ENCODE data around the gene PEPD. TPM values are rescaled to one million over a fixed set of nuclear protein-coding genes. Genes with fewer than 3 reads are reported as not detected.

PEPD gene
- total and polyA plus RNA-seq, 3 experiments from 2014 or later: 47.9 to 109 (median 49.0) TPM

- H3K36me3 Mint-ChIP-seq: no peaks in the 10 kb centered on the region
Measured at GRCh38 chr19:33522371-33522662, 726 bp upstream of the PEPD start.

GRCh38 chr19:33520844-33521479 is 629 bp downstream of the PEPD start:
- DNase-seq: no peak
- H3K36me3 ChIP-seq (ENCODE audit: insufficient read depth, low read length): no peaks in the 10 kb centered on the region
- H3K9me3 ChIP-seq (ENCODE audit: low read length): no peaks in the 10 kb centered on the region
- Mint-ChIP-seq H3K27me3 (peaks cover 0 to 2% of the 10 kb centered on the region in 2 donors), H3K27ac (peak overlapping the region; percentile 17 to 86 (median 69)), H3K4me1 (peaks cover 17 to 41% (median 20%) of the 10 kb centered on the region in 3 donors), H3K4me3 (peak overlapping the region; percentile 69 to 95 (median 83)), H3K9me3 (no peaks in the 10 kb centered on the region), H3K36me3 (no peaks in the 10 kb centered on the region)
- no peak overlapping the region for H3K27ac ChIP-seq (ENCODE audit: low read depth, low read length)
- CTCF ChIA-PET: no interaction called here
- H3K4me3 ChIP-seq (ENCODE audit: low read length): peak overlapping the region; percentile 86
- peaks cover 21% of the 10 kb centered on the region for H3K4me1 ChIP-seq (ENCODE audit: insufficient read depth, low read length)
- POLR2A ChIA-PET: no interaction called here
- no peaks in the 10 kb centered on the region for H3K27me3 ChIP-seq (ENCODE audit: insufficient read depth, low read length, poor library complexity, severe bottlenecking)

More at GRCh38 chr19:33522371-33522662, 726 bp upstream of the PEPD start:
- Histone ChIP-seq H3K4me1 (ENCODE audit: insufficient read depth, low read length) (peaks cover 21% of the 10 kb centered on the region), H3K4me3 (ENCODE audit: low read length) (peak overlapping the region; percentile 86), H3K9me3 (ENCODE audit: low read length) (no peaks in the 10 kb centered on the region), H3K27me3 (ENCODE audit: insufficient read depth, low read length, poor library complexity, severe bottlenecking) (no peaks in the 10 kb centered on the region), H3K27ac (ENCODE audit: low read depth, low read length) (no peak overlapping the region), H3K36me3 (ENCODE audit: insufficient read depth, low read length) (no peaks in the 10 kb centered on the region)
- H3K27ac Mint-ChIP-seq: peak overlapping the region in 6 of 8 donors; percentile 51 to 90 (median 86)
- ChIA-PET CTCF (no interaction called here), POLR2A (no interaction called here)
- peak overlapping the region; percentile 76 to 95 (median 91) for H3K4me3 Mint-ChIP-seq
- H3K9me3 Mint-ChIP-seq: no peaks in the 10 kb centered on the region
- no peak for DNase-seq
- H3K4me1 Mint-ChIP-seq: peaks cover 15 to 31% (median 17%) of the 10 kb centered on the region in 3 donors
- H3K27me3 Mint-ChIP-seq: peaks cover 3% of the 10 kb centered on the region in 2 donors

GRCh38 chr19:33520048-33520643 is 1.4 kb downstream of the PEPD start:
- Histone ChIP-seq H3K9me3 (ENCODE audit: low read length) (no peaks in the 10 kb centered on the region), H3K27me3 (ENCODE audit: insufficient read depth, low read length, poor library complexity, severe bottlenecking) (no peaks in the 10 kb centered on the region), H3K36me3 (ENCODE audit: insufficient read depth, low read length) (no peaks in the 10 kb centered on the region), H3K4me3 (ENCODE audit: low read length) (no peak overlapping the region), H3K4me1 (ENCODE audit: insufficient read depth, low read length) (peaks cover 25% of the 10 kb centered on the region), H3K27ac (ENCODE audit: low read depth, low read length) (no peak overlapping the region)
- Mint-ChIP-seq H3K4me1 (peaks cover 23 to 49% (median 28%) of the 10 kb centered on the region in 3 donors), H3K36me3 (no peaks in the 10 kb centered on the region), H3K27ac (peak overlapping the region in 5 of 8 donors; percentile 47 to 86 (median 82)), H3K27me3 (peaks cover 0 to 2% of the 10 kb centered on the region in 2 donors), H3K4me3 (peak overlapping the region; percentile 69 to 95 (median 83)), H3K9me3 (no peaks in the 10 kb centered on the region)
- ChIA-PET POLR2A (no interaction called here), CTCF (no interaction called here)
- DNase-seq: no peak

DNA sequence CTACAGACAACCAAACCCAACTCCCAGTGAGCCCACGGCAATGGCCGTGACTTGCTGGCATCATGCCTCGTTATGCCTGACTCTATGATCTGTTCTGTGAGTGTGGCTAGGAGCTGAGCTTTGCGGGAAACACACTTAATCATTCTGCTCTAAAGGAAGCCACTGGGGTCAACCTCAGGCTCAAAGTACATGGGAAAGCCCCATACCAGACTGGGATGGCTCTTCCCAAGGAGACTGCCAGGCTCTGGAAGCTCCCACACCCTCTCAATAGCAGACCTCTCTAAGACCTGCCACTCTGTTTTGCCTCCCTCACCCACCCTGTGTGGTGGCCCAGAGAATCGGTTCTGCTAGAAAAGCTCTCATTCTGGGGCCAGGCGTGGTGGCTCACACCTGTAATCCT is 2.2 kb downstream of the PEPD start:
- peak overlapping the region in 2 of 8 donors; percentile 12 to 36 for H3K27ac Mint-ChIP-seq
- peak overlapping the region in 4 of 7 donors; percentile 5 to 95 (median 80) for H3K4me3 Mint-ChIP-seq
- Histone ChIP-seq H3K4me3 (ENCODE audit: low read length) (no peak overlapping the region), H3K4me1 (ENCODE audit: insufficient read depth, low read length) (peaks cover 28% of the 10 kb centered on the region), H3K27ac (ENCODE audit: low read depth, low read length) (no peak overlapping the region), H3K36me3 (ENCODE audit: insufficient read depth, low read length) (no peaks in the 10 kb centered on the region), H3K9me3 (ENCODE audit: low read length) (no peaks in the 10 kb centered on the region), H3K27me3 (ENCODE audit: insufficient read depth, low read length, poor library complexity, severe bottlenecking) (no peaks in the 10 kb centered on the region)
- ChIA-PET CTCF (no interaction called here), POLR2A (no interaction called here)
- H3K27me3 Mint-ChIP-seq: no peaks in the 10 kb centered on the region
- H3K4me1 Mint-ChIP-seq: peaks cover 28 to 57% (median 33%) of the 10 kb centered on the region in 3 donors
- no peaks in the 10 kb centered on the region for H3K36me3 Mint-ChIP-seq
- no peaks in the 10 kb centered on the region for H3K9me3 Mint-ChIP-seq
- no peak for DNase-seq

DNA sequence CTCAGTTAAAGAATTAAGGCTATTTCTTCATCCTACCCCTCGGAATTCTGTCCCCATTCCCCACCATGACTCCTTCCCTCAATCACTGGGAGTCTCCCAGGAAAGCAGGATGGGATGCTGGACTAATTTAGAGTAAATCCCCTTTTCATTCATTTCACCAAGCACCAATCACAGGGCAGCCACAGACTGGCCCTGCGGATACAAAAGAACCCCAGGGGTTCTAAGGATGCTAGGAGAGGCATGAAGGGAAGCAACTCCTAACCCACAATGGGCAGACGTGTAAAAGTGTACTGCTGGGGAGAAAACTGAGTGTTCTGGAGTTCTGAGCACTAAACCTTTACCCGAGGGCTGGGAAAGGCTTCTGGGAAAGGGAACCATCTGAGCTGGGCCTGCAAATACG is 3.0 kb downstream of the PEPD start:
- ChIA-PET POLR2A (no interaction called here), CTCF (no interaction called here)
- Histone ChIP-seq H3K9me3 (ENCODE audit: low read length) (no peaks in the 10 kb centered on the region), H3K4me3 (ENCODE audit: low read length) (no peak overlapping the region), H3K27ac (ENCODE audit: low read depth, low read length) (no peak overlapping the region), H3K36me3 (ENCODE audit: insufficient read depth, low read length) (no peaks in the 10 kb centered on the region), H3K27me3 (ENCODE audit: insufficient read depth, low read length, poor library complexity, severe bottlenecking) (no peaks in the 10 kb centered on the region), H3K4me1 (ENCODE audit: insufficient read depth, low read length) (peaks cover 28% of the 10 kb centered on the region)
- Mint-ChIP-seq H3K9me3 (no peaks in the 10 kb centered on the region), H3K4me1 (peaks cover 30 to 62% (median 33%) of the 10 kb centered on the region in 3 donors), H3K27me3 (no peaks in the 10 kb centered on the region), H3K36me3 (no peaks in the 10 kb centered on the region), H3K4me3 (peak overlapping the region in 1 of 7 donors; percentile 48), H3K27ac (peak overlapping the region in 1 of 8 donors; percentile 19)
- no peak for DNase-seq

DNA sequence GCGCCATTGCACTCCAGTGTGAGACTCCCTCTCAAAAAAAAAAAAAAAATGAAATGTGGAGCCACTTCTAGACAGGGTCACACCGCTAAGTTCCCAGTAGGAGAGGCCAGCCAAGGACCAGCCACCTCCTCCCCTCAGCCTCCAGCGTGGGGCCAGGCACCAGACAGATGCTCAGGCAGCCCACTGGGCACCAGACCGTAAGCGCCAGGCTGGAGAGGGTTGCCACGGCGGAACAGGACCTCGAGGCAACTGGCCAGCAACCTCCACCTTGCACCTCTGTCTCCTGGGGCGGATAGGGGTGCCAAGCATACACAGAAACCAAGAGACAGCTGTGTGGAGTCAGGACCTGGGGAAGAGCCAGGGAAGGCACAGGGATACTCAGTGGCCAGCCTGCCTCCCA is 3.7 kb downstream of the PEPD start:
- Mint-ChIP-seq H3K9me3 (no peaks in the 10 kb centered on the region), H3K36me3 (peaks cover 0 to 5% (median 0%) of the 10 kb centered on the region in 3 donors), H3K4me3 (no peak overlapping the region), H3K27ac (no peak overlapping the region), H3K27me3 (no peaks in the 10 kb centered on the region), H3K4me1 (peaks cover 30 to 62% (median 33%) of the 10 kb centered on the region in 3 donors)
- ChIA-PET POLR2A (no interaction called here), CTCF (no interaction called here)
- Histone ChIP-seq H3K36me3 (ENCODE audit: insufficient read depth, low read length) (no peaks in the 10 kb centered on the region), H3K27ac (ENCODE audit: low read depth, low read length) (no peak overlapping the region), H3K4me1 (ENCODE audit: insufficient read depth, low read length) (peaks cover 28% of the 10 kb centered on the region), H3K4me3 (ENCODE audit: low read length) (no peak overlapping the region), H3K9me3 (ENCODE audit: low read length) (no peaks in the 10 kb centered on the region), H3K27me3 (ENCODE audit: insufficient read depth, low read length, poor library complexity, severe bottlenecking) (no peaks in the 10 kb centered on the region)
- DNase-seq: no peak

GRCh38 chr19:33515921-33516320 is 5.7 kb downstream of the PEPD start:
- CTCF ChIA-PET: no interaction called here

GRCh38 chr19:33514885-33515551 is 6.6 kb downstream of the PEPD start:
- peak overlapping the region in 2 of 7 donors; percentile 43 to 51 for H3K4me3 Mint-ChIP-seq
- ChIA-PET POLR2A (no interaction called here), CTCF (no interaction called here)
- peak overlapping the region in 2 of 8 donors; percentile 17 to 55 for H3K27ac Mint-ChIP-seq
- Histone ChIP-seq H3K4me1 (ENCODE audit: insufficient read depth, low read length) (peaks cover 7% of the 10 kb centered on the region), H3K9me3 (ENCODE audit: low read length) (no peaks in the 10 kb centered on the region), H3K27ac (ENCODE audit: low read depth, low read length) (no peak overlapping the region), H3K27me3 (ENCODE audit: insufficient read depth, low read length, poor library complexity, severe bottlenecking) (no peaks in the 10 kb centered on the region), H3K4me3 (ENCODE audit: low read length) (no peak overlapping the region), H3K36me3 (ENCODE audit: insufficient read depth, low read length) (no peaks in the 10 kb centered on the region)
- no peaks in the 10 kb centered on the region for H3K9me3 Mint-ChIP-seq
- peaks cover 0 to 25% (median 5%) of the 10 kb centered on the region in 3 donors for H3K36me3 Mint-ChIP-seq
- H3K4me1 Mint-ChIP-seq: peaks cover 15 to 39% (median 16%) of the 10 kb centered on the region in 3 donors
- no peak for DNase-seq
- H3K27me3 Mint-ChIP-seq: no peaks in the 10 kb centered on the region

More at GRCh38 chr19:33515921-33516320, 5.7 kb downstream of the PEPD start:
- peak overlapping the region in 1 of 7 donors; percentile 61 for H3K4me3 Mint-ChIP-seq
- POLR2A ChIA-PET: no interaction called here
- peaks cover 0 to 17% (median 4%) of the 10 kb centered on the region in 3 donors for H3K36me3 Mint-ChIP-seq
- no peaks in the 10 kb centered on the region for H3K9me3 Mint-ChIP-seq
- no peaks in the 10 kb centered on the region for H3K27me3 Mint-ChIP-seq
- no peak for DNase-seq
- Histone ChIP-seq H3K4me3 (ENCODE audit: low read length) (no peak overlapping the region), H3K4me1 (ENCODE audit: insufficient read depth, low read length) (peaks cover 16% of the 10 kb centered on the region), H3K27me3 (ENCODE audit: insufficient read depth, low read length, poor library complexity, severe bottlenecking) (no peaks in the 10 kb centered on the region), H3K27ac (ENCODE audit: low read depth, low read length) (no peak overlapping the region), H3K9me3 (ENCODE audit: low read length) (no peaks in the 10 kb centered on the region), H3K36me3 (ENCODE audit: insufficient read depth, low read length) (no peaks in the 10 kb centered on the region)
- peaks cover 22 to 48% (median 23%) of the 10 kb centered on the region in 3 donors for H3K4me1 Mint-ChIP-seq
- H3K27ac Mint-ChIP-seq: peak overlapping the region in 3 of 8 donors; percentile 17 to 68 (median 43)
